Measurements from ENCODE around the gene RNF8. TPM values are rescaled to one million over a fixed set of nuclear protein-coding genes. Genes with fewer than 3 reads are reported as not detected.

The RNF8 gene
- total and polyA plus RNA-seq, 10 of the 15 experiments (the other 5 are each of a cell fraction or from before 2014, with no cell fraction given): 7.8 to 30.2 (median 23.3) TPM

DNA sequence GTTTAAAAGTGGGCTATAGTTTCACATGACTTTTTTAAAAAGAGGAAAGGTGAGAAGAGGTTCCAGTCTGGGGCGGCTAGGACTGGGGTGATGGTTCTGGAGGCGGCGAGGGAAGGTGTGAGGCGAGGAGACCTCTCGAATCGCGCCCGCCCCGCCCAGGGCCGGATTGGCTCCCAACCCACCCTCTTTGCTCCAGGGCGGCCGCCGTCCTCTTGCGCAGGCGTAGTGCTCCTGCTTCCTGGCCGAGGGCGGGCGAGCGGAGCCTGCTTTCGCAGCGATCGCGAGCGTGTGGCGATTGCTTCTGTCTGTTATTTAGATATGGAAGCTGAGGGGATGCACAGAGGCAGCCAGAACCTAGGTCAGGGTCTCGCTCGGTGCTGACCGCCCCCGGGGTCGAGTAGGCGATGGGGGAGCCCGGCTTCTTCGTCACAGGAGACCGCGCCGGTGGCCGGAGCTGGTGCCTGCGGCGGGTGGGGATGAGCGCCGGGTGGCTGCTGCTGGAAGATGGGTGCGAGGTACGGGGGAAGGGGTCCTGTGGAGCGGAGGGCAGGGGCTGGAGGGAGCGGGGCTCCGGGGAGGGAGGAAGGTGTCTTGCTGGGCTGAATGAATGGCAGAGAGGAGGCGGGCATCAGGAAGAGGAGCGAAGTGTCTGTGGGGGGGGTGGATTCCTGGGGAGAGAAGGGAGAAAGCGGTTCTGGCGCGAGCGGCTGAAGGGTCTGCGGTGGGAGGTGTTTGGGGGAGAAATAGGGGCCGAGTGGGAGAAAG, at the start of gene RNF8 (continued):
- TF ChIP-seq, protein P1, sequence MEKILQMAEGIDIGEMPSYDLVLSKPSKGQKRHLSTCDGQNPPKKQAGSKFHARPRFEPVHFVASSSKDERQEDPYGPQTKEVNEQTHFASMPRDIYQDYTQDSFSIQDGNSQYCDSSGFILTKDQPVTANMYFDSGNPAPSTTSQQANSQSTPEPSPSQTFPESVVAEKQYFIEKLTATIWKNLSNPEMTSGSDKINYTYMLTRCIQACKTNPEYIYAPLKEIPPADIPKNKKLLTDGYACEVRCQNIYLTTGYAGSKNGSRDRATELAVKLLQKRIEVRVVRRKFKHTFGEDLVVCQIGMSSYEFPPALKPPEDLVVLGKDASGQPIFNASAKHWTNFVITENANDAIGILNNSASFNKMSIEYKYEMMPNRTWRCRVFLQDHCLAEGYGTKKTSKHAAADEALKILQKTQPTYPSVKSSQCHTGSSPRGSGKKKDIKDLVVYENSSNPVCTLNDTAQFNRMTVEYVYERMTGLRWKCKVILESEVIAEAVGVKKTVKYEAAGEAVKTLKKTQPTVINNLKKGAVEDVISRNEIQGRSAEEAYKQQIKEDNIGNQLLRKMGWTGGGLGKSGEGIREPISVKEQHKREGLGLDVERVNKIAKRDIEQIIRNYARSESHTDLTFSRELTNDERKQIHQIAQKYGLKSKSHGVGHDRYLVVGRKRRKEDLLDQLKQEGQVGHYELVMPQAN (conservative IDR thresholded peaks at IDR 0.05): peak; percentile 63
- TF ChIP-seq YBX1 (IDR thresholded peaks at IDR 0.05) (no peak), PAX8 (IDR thresholded peaks at IDR 0.05) (no peak), STAT1 (conservative IDR thresholded peaks at IDR 0.05) (no peak), SIN3A (IDR thresholded peaks at IDR 0.05; ENCODE audit: low read depth, low read length) (peak; percentile 72; the same call in 1 of the 2 replicates), SRF (IDR thresholded peaks at IDR 0.05; ENCODE audit: low read depth in 2 of 2, low read length in 2 of 2) (peak; percentile 70 to 97), SP1 (IDR thresholded peaks at IDR 0.05; ENCODE audit: low read depth, low read length) (peak; percentile 34), TBL1XR1 (IDR thresholded peaks at IDR 0.05; ENCODE audit: low read depth, low read length) (no peak), FOS (IDR thresholded peaks at IDR 0.05; ENCODE audit: borderline replicate concordance, extremely low read depth, insufficient read length) (no peak), NFYB (IDR thresholded peaks at IDR 0.05; ENCODE audit: insufficient read depth, low read depth, low read length) (peak; percentile 42; the same call in 1 of the 2 replicates), SIX5 (IDR thresholded peaks at IDR 0.05; ENCODE audit: low read depth, low read length, severe bottlenecking) (no peak), SMARCA5 (IDR thresholded peaks at IDR 0.05) (peak; percentile 32; the same call in 1 of the 2 replicates), LARP7 (IDR thresholded peaks at IDR 0.05) (peak; percentile 52; the same call in 1 of the 2 replicates), GABPA (IDR thresholded peaks at IDR 0.05; ENCODE audit: low read depth) (no peak), SPI1 (IDR thresholded peaks at IDR 0.05; ENCODE audit: borderline replicate concordance, insufficient read depth, low read depth, low read length) (no peak), NFYA (IDR thresholded peaks at IDR 0.05; ENCODE audit: borderline replicate concordance, low read depth, low read length) (no peak), MEF2B (IDR thresholded peaks at IDR 0.05; ENCODE audit: partially characterized antibody, poor library complexity, severe bottlenecking) (no peak), CEBPB (IDR thresholded peaks at IDR 0.05; ENCODE audit: borderline replicate concordance in 1 of 2, low read depth in 2 of 2, low read length in 2 of 2) (no peak)
- TF ChIP-seq, protein P2, sequence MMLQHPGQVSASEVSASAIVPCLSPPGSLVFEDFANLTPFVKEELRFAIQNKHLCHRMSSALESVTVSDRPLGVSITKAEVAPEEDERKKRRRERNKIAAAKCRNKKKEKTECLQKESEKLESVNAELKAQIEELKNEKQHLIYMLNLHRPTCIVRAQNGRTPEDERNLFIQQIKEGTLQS (IDR thresholded peaks at IDR 0.05; ENCODE audit: borderline replicate concordance, extremely low read depth, low read depth, low read length): no peak
- TF ChIP-seq, protein P3, sequence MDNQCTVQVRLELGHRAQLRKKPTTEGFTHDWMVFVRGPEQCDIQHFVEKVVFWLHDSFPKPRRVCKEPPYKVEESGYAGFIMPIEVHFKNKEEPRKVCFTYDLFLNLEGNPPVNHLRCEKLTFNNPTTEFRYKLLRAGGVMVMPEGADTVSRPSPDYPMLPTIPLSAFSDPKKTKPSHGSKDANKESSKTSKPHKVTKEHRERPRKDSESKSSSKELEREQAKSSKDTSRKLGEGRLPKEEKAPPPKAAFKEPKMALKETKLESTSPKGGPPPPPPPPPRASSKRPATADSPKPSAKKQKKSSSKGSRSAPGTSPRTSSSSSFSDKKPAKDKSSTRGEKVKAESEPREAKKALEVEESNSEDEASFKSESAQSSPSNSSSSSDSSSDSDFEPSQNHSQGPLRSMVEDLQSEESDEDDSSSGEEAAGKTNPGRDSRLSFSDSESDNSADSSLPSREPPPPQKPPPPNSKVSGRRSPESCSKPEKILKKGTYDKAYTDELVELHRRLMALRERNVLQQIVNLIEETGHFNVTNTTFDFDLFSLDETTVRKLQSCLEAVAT (IDR thresholded peaks at IDR 0.05): peak; percentile 100
- TF ChIP-seq, protein P4, sequence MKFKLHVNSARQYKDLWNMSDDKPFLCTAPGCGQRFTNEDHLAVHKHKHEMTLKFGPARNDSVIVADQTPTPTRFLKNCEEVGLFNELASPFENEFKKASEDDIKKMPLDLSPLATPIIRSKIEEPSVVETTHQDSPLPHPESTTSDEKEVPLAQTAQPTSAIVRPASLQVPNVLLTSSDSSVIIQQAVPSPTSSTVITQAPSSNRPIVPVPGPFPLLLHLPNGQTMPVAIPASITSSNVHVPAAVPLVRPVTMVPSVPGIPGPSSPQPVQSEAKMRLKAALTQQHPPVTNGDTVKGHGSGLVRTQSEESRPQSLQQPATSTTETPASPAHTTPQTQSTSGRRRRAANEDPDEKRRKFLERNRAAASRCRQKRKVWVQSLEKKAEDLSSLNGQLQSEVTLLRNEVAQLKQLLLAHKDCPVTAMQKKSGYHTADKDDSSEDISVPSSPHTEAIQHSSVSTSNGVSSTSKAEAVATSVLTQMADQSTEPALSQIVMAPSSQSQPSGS (IDR thresholded peaks at IDR 0.05; ENCODE audit: low read length): no peak
- TF ChIP-seq, protein P5, sequence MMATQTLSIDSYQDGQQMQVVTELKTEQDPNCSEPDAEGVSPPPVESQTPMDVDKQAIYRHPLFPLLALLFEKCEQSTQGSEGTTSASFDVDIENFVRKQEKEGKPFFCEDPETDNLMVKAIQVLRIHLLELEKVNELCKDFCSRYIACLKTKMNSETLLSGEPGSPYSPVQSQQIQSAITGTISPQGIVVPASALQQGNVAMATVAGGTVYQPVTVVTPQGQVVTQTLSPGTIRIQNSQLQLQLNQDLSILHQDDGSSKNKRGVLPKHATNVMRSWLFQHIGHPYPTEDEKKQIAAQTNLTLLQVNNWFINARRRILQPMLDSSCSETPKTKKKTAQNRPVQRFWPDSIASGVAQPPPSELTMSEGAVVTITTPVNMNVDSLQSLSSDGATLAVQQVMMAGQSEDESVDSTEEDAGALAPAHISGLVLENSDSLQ (IDR thresholded peaks at IDR 0.05): peak; percentile 7; the same call in 1 of the 2 replicates
- TF ChIP-seq, protein P6, sequence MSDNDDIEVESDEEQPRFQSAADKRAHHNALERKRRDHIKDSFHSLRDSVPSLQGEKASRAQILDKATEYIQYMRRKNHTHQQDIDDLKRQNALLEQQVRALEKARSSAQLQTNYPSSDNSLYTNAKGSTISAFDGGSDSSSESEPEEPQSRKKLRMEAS (IDR thresholded peaks at IDR 0.05; ENCODE audit: low read depth, low read length): peak; percentile 80

Data from GM12878 (cell line).